Epithelial cell of proximal tubule (primary cell): ENCODE data around the gene CHL1. TPM values are rescaled to one million over a fixed set of nuclear protein-coding genes. Genes with fewer than 3 reads are reported as not detected.
"Not testable (repeated sequence)": the region's sequence is repeated elsewhere in the genome, so short reads cannot be mapped to it uniquely, and the experiment has no call there.

Experiments used
- DNase-seq: peaks from one replicate; pipeline ENCODE4 v3.0.0-alpha.2; 2011; ENCODE audit warnings: low read depth
- H3K4me3 ChIP-seq: 2 replicates; pipeline ENCODE4 v1.5.1; 2011; ENCODE audit warnings: low read depth, mild to moderate bottlenecking, low read length
- total RNA-seq: library from RNA; depleted of rRNA; stranded (reverse); fragments of >200 nt; gene quantifications from 2 replicates; pipeline ENCODE4 v1.2.3, GENCODE V29; 2015
- TF ChIP-seq, protein P1 (sequence below): conservative IDR thresholded peaks from 2 replicates; pipeline ENCODE4 v1.5.1; 2012; ENCODE audit warnings: low read depth, mild to moderate bottlenecking, low read length

CHL1 gene
- total RNA-seq, 1 donor from 2014 or later: 0.17 TPM

GRCh38 chr3:356952-357351 is 160.4 kb downstream of the CHL1 start:
- DNase-seq: peak; percentile 81
- TF ChIP-seq, protein P1, sequence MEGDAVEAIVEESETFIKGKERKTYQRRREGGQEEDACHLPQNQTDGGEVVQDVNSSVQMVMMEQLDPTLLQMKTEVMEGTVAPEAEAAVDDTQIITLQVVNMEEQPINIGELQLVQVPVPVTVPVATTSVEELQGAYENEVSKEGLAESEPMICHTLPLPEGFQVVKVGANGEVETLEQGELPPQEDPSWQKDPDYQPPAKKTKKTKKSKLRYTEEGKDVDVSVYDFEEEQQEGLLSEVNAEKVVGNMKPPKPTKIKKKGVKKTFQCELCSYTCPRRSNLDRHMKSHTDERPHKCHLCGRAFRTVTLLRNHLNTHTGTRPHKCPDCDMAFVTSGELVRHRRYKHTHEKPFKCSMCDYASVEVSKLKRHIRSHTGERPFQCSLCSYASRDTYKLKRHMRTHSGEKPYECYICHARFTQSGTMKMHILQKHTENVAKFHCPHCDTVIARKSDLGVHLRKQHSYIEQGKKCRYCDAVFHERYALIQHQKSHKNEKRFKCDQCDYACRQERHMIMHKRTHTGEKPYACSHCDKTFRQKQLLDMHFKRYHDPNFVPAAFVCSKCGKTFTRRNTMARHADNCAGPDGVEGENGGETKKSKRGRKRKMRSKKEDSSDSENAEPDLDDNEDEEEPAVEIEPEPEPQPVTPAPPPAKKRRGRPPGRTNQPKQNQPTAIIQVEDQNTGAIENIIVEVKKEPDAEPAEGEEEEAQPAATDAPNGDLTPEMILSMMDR: no peak
- H3K4me3 ChIP-seq: no peak overlapping the region

- no peak overlapping the region for H3K4me3 ChIP-seq
- TF ChIP-seq, protein P1: no peak
- peak; percentile 72 for DNase-seq
These were observed 163.1 kb downstream of the CHL1 start for GRCh38 chr3:359672-360071.

DNA sequence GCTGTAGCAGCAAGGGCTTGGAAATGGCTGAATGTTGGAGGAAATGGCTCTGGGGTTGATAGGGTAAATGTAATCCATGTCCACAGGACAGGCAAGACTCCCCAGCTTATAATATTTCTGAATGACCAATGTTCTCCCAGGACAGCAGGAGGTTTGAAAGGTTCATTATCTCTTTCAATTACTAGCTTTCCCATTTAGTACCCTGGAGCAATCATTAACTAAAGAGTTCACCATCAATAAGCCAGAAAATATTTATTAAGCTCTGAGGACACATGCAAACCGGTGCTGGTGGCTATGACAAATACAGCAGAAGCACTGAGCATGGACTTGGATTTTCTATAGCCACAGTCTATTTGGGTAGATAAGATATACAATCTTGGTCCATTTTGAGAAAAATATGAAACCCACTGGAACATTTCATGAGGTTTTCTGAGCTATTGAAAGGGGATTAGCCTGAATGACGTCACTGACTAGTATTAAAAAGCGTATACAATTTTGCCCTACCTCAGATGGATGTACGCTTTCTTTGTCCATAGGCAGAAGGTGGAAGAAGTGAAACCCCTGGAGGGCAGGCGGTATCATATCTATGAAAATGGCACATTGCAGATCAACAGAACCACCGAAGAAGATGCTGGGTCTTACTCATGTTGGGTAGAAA is 166.2 kb downstream of the CHL1 start:
- H3K4me3 ChIP-seq: no peak overlapping the region
- DNase-seq: no peak
- TF ChIP-seq, protein P1: no peak

DNA sequence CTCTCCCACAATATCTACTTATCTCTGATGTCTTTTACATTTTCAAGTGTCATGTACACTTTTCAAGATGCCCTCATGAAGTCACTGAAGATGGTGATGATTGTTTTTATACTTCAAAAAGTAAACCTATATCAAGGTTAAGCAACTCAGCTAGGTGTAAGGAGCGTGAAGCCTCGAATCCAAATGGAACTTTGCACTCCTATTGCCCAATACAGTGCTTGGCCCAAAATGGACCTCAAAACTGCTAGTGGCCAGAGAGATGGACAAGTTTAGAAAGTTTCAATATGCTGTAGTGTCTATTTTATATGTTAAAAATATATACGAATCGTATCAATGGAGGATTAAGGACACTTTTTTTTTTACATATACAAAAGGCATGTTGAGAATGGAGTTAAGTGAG is 167.7 kb downstream of the CHL1 start:
- TF ChIP-seq, protein P1: no peak
- no peak for DNase-seq

DNA sequence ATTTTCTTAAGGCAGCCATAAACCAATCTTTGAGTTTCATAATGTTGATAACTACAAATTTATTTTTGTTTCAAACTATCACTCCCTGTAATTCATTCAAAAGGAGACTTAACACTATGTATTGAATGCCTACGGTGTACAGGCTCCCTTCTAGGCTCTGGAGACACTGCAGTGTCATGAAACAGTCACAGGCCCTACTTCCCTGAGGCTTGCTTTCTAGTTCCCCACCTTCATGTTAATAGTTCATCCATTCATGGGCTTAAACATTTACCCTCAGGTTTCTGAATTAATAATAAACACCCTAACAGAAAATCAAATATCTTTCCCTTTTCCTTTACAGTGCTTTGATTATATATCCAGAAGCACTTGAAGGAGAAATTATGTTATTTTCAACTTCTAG is 168.7 kb downstream of the CHL1 start:
- TF ChIP-seq, protein P1: no peak
- no peak overlapping the region for H3K4me3 ChIP-seq
- peak; percentile 49 for DNase-seq

More for the DNA sequence above, 167.7 kb downstream of the CHL1 start:
- H3K4me3 ChIP-seq: no peak overlapping the region

DNA sequence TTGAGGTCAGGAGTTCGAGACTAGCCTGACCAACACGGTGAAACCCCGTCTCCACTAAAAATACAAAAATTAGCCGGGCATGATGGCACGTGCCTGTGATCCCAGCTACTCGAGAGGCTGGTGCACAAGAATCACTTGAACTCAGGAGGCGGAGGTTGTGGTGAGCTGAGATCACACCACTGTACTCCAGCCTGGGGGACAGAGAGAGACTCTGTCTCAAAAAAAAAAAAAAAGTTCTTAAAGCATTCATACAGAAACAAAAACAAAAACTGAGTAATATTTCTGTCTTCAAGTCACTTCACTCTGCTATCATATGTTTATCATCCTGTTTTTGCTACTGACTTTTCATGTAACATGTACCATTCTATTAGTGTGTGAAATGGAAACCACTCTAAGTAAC is 169.7 kb downstream of the CHL1 start:
- not testable (repeated sequence) for DNase-seq, H3K4me3 ChIP-seq

- TF ChIP-seq, protein P1: no peak
- no peak overlapping the region for H3K4me3 ChIP-seq
- no peak for DNase-seq
These were observed 176.7 kb downstream of the CHL1 start for GRCh38 chr3:373193-373779.
